ENCODE measurements around the gene TECRL.

The TECRL gene, protein sequence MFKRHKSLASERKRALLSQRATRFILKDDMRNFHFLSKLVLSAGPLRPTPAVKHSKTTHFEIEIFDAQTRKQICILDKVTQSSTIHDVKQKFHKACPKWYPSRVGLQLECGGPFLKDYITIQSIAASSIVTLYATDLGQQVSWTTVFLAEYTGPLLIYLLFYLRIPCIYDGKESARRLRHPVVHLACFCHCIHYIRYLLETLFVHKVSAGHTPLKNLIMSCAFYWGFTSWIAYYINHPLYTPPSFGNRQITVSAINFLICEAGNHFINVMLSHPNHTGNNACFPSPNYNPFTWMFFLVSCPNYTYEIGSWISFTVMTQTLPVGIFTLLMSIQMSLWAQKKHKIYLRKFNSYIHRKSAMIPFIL

DNA sequence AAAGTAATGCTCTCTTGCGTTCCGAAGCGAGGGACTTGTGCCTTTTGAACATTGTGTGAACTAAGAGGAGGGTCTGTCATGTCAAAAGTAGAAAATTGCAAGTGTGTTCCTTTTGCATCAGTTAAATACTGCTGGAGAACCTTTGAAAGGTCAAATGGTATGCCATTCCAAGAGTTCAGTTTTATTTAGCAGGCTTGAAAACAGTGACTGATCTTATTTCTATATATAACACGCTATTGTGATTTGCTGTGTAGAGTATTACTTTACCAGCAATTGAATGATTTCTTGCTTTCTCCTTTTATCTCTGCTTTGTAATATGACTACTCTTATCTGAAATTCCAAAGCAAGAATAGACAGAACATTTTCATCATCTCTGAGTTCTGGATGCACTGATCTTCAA lies at the start of gene TECRL:
TECRL (minus strand) TSS at position 151 of the 400 bp plus-strand sequence; CDS start at position 52, 99 bp downstream.
- no peak for DNase-seq (ENCODE audit: extremely low read depth in 1 of 2, low read depth in 1 of 2)

DNA sequence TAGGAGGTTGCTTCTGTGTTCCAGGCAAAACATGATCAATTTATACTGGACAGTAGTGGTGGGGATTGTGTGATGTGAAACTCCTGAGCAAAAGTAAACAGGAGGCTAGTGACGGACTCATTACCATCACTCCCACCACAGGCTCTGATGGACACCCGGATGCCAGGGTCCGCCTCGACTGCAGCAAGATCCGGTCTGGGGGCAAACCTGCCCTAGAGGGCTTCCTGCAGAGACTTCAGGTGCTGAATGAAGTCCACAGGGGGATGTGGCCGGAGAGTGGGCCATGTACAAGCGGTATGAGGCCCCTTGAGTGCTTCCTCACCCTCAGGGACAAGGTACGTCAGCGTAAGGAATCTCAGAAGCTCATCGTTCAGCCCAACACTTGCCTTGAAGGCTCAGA lies 23.4 kb upstream of the TECRL start:
- DNase-seq (ENCODE audit: extremely low read depth in 1 of 2, low read depth in 1 of 2) = no peak

DNA sequence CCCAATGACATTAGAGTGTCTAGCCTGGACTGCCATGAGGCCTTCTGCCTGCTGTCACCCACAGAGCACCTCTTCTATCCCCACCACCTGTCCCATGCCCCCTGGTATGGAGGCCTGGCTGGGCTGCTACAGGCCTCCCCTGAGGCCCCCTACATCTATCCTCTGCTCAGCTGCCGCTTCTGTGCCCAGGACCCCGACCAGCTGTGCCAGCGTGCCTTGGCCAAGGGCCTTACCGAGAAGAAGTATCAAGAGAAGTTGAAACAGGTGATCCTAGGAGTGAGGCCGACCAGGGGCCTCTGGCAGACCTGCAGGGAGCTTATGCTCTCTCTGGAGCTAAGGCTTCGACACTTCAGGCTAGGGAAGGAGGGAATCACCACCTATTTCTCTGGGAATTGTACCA lies 21.7 kb upstream of the TECRL start:
- DNase-seq (ENCODE audit: extremely low read depth in 1 of 2, low read depth in 1 of 2) = no peak

- DNase-seq (ENCODE audit: extremely low read depth in 1 of 2, low read depth in 1 of 2) = no peak
Observed at GRCh38 chr4:64417974-64418373, 8.7 kb upstream of the TECRL start.

GRCh38 chr4:64407000-64407399 lies 2.2 kb downstream of the TECRL start:
- no peak for DNase-seq (ENCODE audit: extremely low read depth in 1 of 2, low read depth in 1 of 2)

DNA sequence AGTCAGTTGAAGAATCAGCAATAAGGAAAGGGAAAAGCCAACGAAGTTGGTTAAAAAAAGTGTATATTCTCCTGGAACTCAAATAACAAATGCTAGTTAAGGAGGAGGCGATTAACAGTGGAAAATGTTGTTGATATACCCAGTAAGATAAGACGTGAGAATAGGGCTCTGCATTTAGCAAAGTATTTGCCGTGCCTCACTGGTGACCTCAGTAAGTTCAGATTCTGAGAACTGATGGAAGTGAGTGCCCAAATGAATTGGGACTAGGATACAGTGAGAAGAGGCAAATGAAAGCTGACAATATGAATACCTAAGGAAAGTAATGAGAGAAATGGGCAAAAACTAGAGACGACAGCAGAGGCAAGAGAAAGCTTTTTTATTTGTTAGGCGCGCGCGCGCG lies 3.5 kb downstream of the TECRL start:
- no peak for DNase-seq (ENCODE audit: extremely low read depth in 1 of 2, low read depth in 1 of 2)

DNA sequence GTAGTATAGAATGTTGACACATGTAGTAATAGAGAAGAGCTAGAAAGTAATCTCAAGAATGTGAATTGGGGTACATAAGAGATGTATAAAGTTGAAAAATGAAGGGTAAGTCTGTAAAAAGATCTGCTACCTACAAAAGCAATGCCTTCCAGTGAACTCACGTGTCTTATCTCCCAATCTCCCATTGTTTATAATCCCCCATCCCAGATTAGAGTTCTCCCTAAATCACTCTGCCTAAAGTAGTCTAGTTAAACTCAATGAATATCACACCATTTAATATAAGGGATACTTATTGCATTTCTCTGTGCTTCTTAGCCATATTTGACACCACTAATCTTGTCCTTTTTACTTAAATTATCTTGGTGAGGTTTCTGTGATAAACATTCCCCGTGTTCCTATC lies 6.6 kb downstream of the TECRL start:
- DNase-seq (ENCODE audit: extremely low read depth in 1 of 2, low read depth in 1 of 2) = no peak

DNA sequence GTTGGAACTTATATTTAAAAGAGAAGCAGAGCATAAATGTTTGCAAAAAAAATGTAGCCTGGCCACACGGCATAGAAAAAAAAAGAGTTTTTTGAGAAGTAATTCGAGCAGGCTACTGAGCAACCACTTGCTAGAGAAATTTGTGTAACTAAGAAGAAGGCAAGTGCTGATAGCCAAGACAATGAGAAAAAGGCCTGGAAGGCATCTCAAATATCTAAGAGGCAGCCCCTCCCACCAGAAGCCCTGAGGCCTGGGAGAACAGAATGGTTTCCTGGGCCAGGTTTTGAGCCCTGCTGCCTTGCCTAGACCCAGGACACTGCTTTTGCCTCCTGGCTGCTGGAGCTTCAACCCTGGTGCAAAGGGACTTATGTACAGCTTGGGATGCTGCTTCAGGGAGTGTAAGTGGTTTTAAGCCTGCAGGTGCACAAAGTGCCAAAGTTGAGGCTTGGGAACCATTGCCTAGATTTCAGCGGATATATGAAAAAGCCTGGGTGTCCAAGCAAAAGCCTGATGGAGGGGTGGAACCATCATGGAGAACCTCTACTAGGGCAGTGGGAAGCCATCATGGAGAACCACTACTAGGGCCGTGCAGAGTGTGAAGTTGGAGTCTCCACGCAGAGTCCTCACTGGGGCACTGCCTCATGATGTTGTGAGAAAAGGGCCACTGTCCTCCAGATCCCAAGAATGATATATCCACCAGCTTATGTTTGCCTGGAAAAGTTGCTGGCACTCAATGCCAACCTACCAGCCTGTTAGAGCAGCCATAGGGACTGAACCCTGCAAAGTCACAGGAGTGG lies 9.7 kb downstream of the TECRL start:
- DNase-seq (ENCODE audit: extremely low read depth in 1 of 2, low read depth in 1 of 2) = no peak

DNA sequence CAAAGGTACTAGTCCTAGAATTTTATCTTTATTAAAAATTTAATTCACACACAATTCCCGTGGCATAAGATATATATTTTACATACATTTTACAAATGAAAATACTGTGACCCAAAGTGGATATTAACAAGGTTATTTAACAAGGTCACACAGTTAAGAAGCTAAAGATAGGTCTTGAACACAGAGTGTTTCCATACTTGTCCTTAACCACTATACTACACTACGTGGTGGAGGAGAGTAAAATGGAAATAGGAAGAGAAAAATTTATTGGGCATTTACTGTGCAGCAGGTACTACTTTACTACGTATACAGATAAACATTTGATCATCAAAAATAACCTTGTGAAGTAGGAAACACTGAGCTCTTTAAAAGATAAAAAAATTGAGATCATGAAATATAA lies 14.8 kb downstream of the TECRL start:
- no peak for DNase-seq (ENCODE audit: extremely low read depth in 1 of 2, low read depth in 1 of 2)

DNA sequence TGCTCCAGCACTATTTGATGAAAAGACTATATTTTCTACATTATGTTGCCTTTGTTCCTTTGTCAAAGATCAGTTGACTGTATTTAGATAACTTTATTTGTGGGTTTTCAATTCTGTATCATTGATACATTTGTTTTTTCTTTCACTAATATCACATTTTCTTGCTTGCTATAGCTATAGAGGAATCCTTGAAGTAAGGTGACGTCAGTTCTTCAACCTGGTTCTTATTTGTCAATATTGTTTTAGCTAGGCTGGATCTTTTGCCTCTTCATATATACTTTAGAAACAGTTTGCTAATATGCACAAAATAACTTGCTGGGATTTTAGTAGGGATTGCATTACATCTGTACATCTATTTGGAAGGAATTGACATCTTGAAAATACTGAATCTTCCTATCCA lies 21.0 kb downstream of the TECRL start:
- DNase-seq (ENCODE audit: extremely low read depth in 1 of 2, low read depth in 1 of 2) = no peak

- no peak for DNase-seq (ENCODE audit: extremely low read depth in 1 of 2, low read depth in 1 of 2)
Observed at GRCh38 chr4:64385220-64385619, 24.0 kb downstream of the TECRL start.

- no peak for DNase-seq (ENCODE audit: extremely low read depth in 1 of 2, low read depth in 1 of 2)
Observed at GRCh38 chr4:64384237-64385203, 24.7 kb downstream of the TECRL start.

- DNase-seq (ENCODE audit: extremely low read depth in 1 of 2, low read depth in 1 of 2) = no peak
Observed at GRCh38 chr4:64368741-64369140, 40.5 kb downstream of the TECRL start.

DNA sequence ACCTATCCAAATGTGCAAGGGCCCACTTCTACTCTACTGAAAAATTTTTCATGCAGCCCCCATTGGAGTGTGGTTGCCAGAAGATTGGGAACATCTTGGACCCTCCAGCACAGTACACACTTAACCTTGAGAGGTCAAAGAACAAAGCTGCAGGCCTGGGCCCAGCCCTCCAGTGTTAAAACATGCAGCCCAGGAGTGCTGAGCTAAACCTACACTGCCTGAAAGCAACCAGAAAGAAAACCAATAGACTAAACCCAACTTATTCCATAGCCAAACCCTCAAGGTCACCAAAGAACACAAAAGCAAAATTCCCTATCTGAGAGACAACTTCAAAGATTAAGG lies 47.9 kb downstream of the TECRL start:
- DNase-seq (ENCODE audit: extremely low read depth in 1 of 2, low read depth in 1 of 2) = no peak

DNA sequence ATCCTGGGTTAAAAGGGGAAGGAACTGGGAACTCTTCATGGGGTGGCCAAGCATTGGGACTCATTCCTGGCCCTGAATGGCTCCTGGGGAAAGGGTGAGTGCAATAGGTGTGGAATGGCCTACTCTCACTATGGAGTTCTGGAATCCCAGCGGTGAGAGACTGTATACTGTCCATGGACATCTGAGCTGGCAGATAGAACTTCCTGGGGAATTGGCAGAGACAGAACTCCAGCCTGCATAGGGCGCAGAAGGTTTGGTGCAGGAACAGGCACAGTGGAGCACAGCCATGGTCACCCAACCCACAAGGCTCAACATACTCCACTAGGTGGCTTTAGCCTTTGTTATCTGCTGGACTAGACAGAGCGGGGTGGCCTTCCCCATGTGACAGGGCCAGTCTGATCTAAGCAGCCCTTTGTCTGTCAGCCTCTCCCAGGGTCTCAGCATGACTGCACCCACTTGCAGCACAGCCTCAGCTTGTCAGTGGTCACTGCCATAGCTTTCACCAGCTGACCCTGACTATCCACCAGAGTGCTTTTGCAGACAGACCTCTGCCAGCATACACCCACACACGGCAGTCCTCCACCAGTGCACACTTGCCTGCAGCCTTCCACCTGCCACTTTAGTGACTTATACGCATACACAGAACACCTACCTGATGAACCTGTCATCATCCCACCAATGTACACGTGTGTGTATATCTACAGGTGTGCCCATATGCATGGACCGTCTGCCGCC lies 48.4 kb downstream of the TECRL start:
- DNase-seq (ENCODE audit: extremely low read depth in 1 of 2, low read depth in 1 of 2) = no peak

DNA sequence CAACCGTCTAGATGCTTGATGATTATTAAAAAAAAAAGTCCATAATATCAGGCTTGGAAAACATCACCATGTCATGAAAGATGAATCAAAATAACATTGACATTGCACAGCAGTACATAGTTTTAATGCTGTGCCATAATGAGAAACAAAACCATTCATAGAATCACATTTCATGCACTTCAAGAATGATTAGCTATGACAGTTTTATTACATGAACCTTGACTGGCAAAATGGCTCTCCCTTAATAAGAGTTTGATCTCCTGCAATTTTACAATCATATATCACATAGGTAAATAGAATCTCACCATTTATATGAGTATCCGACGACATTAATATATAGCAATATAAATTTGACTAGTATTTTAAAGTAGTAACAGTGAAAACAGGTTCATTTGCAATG lies 49.8 kb downstream of the TECRL start:
- DNase-seq (ENCODE audit: extremely low read depth in 1 of 2, low read depth in 1 of 2) = no peak

GRCh38 chr4:64353904-64354303 lies 55.3 kb downstream of the TECRL start:
- no peak for DNase-seq (ENCODE audit: extremely low read depth in 1 of 2, low read depth in 1 of 2)

DNA sequence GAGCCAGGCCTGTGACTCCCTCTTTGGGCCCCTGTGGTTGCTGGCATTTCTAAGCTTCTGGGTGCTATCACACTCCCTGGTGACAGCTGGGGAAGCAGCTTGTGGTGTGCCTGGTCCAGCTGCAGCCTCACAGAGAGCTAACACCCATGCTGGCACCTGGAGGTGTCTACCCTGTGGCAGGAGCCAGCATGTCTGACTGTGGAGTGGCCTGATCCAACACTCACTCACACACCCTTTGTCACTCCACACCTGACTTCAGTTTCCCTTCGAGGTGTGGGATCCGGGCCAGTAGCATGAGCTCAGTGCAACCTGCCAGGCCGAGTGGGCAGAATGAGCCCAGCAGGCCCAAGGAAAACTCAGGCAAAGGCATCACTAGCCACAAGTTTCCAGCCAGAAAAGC lies 67.5 kb downstream of the TECRL start:
- DNase-seq (ENCODE audit: extremely low read depth in 1 of 2, low read depth in 1 of 2) = no peak

GRCh38 chr4:64340218-64341110 lies 68.8 kb downstream of the TECRL start:
- DNase-seq (ENCODE audit: extremely low read depth in 1 of 2, low read depth in 1 of 2) = no peak

DNA sequence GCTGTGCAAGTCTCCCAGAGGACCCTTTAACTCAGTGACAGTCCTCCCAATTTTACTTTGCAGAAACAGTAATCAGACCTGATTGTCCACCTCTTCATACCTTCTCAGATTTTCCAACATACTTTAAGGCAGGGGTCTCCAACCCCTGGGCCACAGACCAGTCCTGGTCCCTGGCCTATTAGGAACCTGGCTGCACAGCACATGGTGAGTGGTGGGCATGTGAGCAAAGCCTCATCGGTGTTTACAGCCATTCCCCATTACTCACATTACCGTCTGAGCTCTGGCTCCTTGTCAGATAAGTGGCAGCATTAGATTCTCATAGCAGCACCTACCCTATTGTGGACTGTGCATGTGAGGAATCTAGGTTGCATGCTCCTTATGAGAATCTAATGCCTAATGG lies 74.3 kb downstream of the TECRL start:
- DNase-seq (ENCODE audit: extremely low read depth in 1 of 2, low read depth in 1 of 2) = no peak

All from stimulated activated CD8-positive, alpha-beta memory T cell treated with anti-CD3 and anti-CD28 coated beads, Interleukin-7, amount 100 ng/mL, for 48 hours (primary cell).